Measurements from ENCODE around the gene TRIM15. TPM values are rescaled to one million over a fixed set of nuclear protein-coding genes. Genes with fewer than 3 reads are reported as not detected.

Gene TRIM15
- not detected in 2 replicates for total RNA-seq

GRCh38 chr6:30163090-30163917, at the start of gene TRIM15:
TSS of gene TRIM15 (plus strand) at chr6:30163546. CDS start at chr6:30163685, 139 bp downstream.

GRCh38 chr6:30135757-30136156, 27.6 kb upstream of the TRIM15 start, which contains the start of gene TRIM40:
TSS of gene TRIM40 (plus strand) at chr6:30136140. CDS start at chr6:30137037, 897 bp downstream.

GRCh38 chr6:30160785-30161531, 2.4 kb upstream of the TRIM15 start, which contains the start of gene TRIM10:
TSS of gene TRIM10 (minus strand) at chr6:30161211. CDS start at chr6:30160858, 353 bp downstream.

DNA sequence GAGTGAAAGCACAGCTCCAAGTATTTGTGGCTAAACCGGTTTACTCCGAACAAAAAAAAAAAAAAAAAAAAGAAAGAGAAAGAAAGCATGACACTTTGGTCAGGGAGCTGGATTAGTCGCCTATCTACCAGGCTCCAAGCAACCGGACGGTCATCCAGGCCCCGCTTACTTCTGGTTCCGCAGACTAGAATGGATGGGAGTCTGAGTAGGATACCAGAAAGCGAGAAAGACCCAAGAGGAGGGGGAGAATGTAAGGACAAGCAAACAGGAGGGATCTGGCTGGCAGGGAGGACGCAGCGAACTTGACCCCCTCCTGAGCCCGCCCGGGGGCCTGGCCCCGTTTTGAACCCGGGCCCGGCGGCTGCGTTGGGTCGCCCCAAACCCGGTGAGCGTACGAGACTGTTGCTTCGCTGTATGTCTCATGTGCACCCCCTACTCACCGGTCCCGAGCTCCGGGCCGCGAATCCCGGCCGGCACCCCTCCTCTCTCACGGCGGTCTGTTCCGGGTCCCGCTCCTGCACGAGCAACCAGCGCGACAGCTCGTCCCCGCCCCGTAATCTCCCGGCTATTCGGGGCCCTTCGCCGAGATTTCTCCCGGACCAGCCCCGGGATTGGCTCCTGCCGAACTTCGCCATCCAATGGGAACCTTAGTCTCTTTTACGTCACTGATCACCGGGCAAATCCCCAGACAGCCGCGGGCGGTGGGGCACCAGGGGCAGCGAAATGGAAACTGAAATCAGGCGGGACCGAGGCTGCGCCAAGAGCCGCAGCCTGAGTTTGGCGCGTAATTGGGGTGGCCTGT, 49.7 kb downstream of the TRIM15 start, which contains the start of gene TRIM26:
TRIM26 (minus strand) TSS at position 542 of the 802 bp plus-strand sequence. CDS start 14,303 bp downstream, outside the sequence.

Other genes with a start within 250 kb of the TRIM15 start
- 456 and 579 TPM in 2 replicates for gene HLA-A, start 221.0 kb upstream of the TRIM15 start, total RNA-seq
- 12.6 and 16.2 TPM in 2 replicates for gene POLR1H, start 102.3 kb upstream of the TRIM15 start, total RNA-seq
- gene PPP1R11, start 96.3 kb upstream of the TRIM15 start, total RNA-seq = 23.8 and 25.7 TPM in 2 replicates
- 0.07 TPM in 1 of 2 replicates, not detected in the other for gene RNF39, start 87.8 kb upstream of the TRIM15 start, total RNA-seq
- not detected in 2 replicates for gene TRIM31, start 50.5 kb upstream of the TRIM15 start, total RNA-seq
- not detected in 2 replicates for gene TRIM40, start 27.4 kb upstream of the TRIM15 start, total RNA-seq
- gene TRIM10, start 2.3 kb upstream of the TRIM15 start, total RNA-seq = not detected in 2 replicates
- 18.3 and 22.1 TPM in 2 replicates for gene TRIM26, start 49.9 kb downstream of the TRIM15 start, total RNA-seq
- gene TRIM39, start 163.4 kb downstream of the TRIM15 start, total RNA-seq = 12.2 and 12.8 TPM in 2 replicates
- gene RPP21, start 181.6 kb downstream of the TRIM15 start, total RNA-seq = 15.4 and 17.9 TPM in 2 replicates

Measured in smooth muscle cell of the pulmonary artery (primary cell).